GM12878 (cell line): Measurements from ENCODE around the gene CWC27. TPM values are rescaled to one million over a fixed set of nuclear protein-coding genes. Genes with fewer than 3 reads are reported as not detected.

ENCODE experiments used
- DPF2 ChIP-seq: fragments of 450-650 bp; IDR thresholded peaks from 2 replicates; pipeline ENCODE4 v1.6.1; 2017; ENCODE audit warnings: mild to moderate bottlenecking
- EGR1 ChIP-seq, 2 experiments: IDR thresholded peaks; 1 replicate in 1 of 2; 2 replicates in 1 of 2; pipeline ENCODE4 v1.6.1; 2011 to 2012; ENCODE audit warnings: low read depth in 2 of 2, low read length in 2 of 2, borderline replicate concordance in 1 of 2, mild to moderate bottlenecking in 1 of 2, moderate library complexity in 1 of 2
- HCFC1 ChIP-seq: fragments of 150-350 bp; IDR thresholded peaks from 2 replicates; pipeline ENCODE4 v1.6.1; 2014; ENCODE audit warnings: low read length
- HDAC6 ChIP-seq: fragments of 200-600 bp; sonication (generic); IDR thresholded peaks from one replicate; pipeline ENCODE4 v1.8.0; 2017; ENCODE audit warnings: antibody characterized with exemption; ENCODE audit not compliant: unreplicated experiment
- KLF5 ChIP-seq: fragments of 450-650 bp; IDR thresholded peaks from 2 replicates; pipeline ENCODE4 v1.6.1; 2014; ENCODE audit warnings: mild to moderate bottlenecking; ENCODE audit not compliant: partially characterized antibody
- NFYB ChIP-seq: IDR thresholded peaks from 2 replicates; pipeline ENCODE4 v1.6.1; 2011; ENCODE audit warnings: low read depth, mild to moderate bottlenecking, low read length, improper control_type of control experiment, moderate library complexity; ENCODE audit not compliant: insufficient read depth
- NRF1 ChIP-seq: conservative IDR thresholded peaks from 2 replicates; pipeline ENCODE4 v1.6.1; 2011; ENCODE audit warnings: mild to moderate bottlenecking, low read depth, low read length, improper control_type of control experiment
- RAD21 ChIP-seq: IDR thresholded peaks from 2 replicates; pipeline ENCODE4 v1.6.1; 2011; ENCODE audit warnings: mild to moderate bottlenecking, low read depth, low read length, moderate library complexity; ENCODE audit not compliant: insufficient read depth
- RCOR1 ChIP-seq: conservative IDR thresholded peaks from 2 replicates; pipeline ENCODE4 v1.6.1; 2012; ENCODE audit warnings: low read depth, low read length, improper control_type of control experiment
- RFX5 ChIP-seq: IDR thresholded peaks from 2 replicates; pipeline ENCODE4 v1.6.1; 2011; ENCODE audit warnings: low read depth, low read length, improper control_type of control experiment
- TCF3 ChIP-seq: IDR thresholded peaks from 2 replicates; pipeline ENCODE4 v1.6.1; 2012; ENCODE audit warnings: low read depth, mild to moderate bottlenecking, low read length, borderline replicate concordance; ENCODE audit not compliant: insufficient read depth
- ZNF24 ChIP-seq: fragments of 450-650 bp; IDR thresholded peaks from 2 replicates; pipeline ENCODE4 v1.6.1; 2017; ENCODE audit warnings: antibody characterized with exemption, mild to moderate bottlenecking
- polyA plus RNA-seq, 11 experiments: library from polyadenylated mRNA; depleted of rRNA in 4 of 11; unstranded in 6 of 11; stranded (reverse) in 5 of 11; fragments of >200 nt; fragmentation: Nextera tagmentation in 4 of 11; fragmentation: Illumina TruSeq in 1 of 11; extraction: Ambion mirVana in 4 of 11; extraction: Trizol in 1 of 11; gene quantifications; 1 replicate in 1 of 11; 2 replicates in 10 of 11; pipeline versions ENCODE4 v1.2.1 to v1.2.3, GENCODE V29; 2011 to 2016; ENCODE audit warnings: inconsistent platforms in 2 of 11, missing spikeins in 2 of 11, low read depth in 1 of 11
- total RNA-seq, 4 experiments: library from RNA; depleted of rRNA in 3 of 4; stranded (reverse); fragments of >200 nt in 3 of 4; fragmentation: Illumina TruSeq in 1 of 4; extraction: Trizol in 1 of 4; gene quantifications; 2 replicates each; pipeline versions ENCODE4 v1.2.1 to v1.2.3, GENCODE V29; 2013 to 2021
- TF ChIP-seq, protein P1 (sequence below): fragments of 450-650 bp; formaldehyde crosslinking; IDR thresholded peaks from 2 replicates; pipeline ENCODE4 v1.4.0; 2020; ENCODE audit warnings: mild to moderate bottlenecking, moderate library complexity
- TF ChIP-seq, protein P2 (sequence below): fragments of 450-650 bp; formaldehyde crosslinking; IDR thresholded peaks from 2 replicates; pipeline ENCODE4 v1.4.0; 2022; ENCODE audit warnings: mild to moderate bottlenecking, moderate library complexity
- TF ChIP-seq, protein P3 (sequence below): IDR thresholded peaks from 2 replicates; pipeline ENCODE4 v1.6.1; 2011; ENCODE audit warnings: low read depth, mild to moderate bottlenecking, low read length, moderate library complexity, borderline replicate concordance; ENCODE audit errors: extremely low read depth
- TF ChIP-seq, protein P4 (sequence below): fragments of 150-350 bp; IDR thresholded peaks from 2 replicates; pipeline ENCODE4 v1.6.1; 2014; ENCODE audit warnings: mild to moderate bottlenecking, low read depth, low read length

Gene CWC27
- total and polyA plus RNA-seq, 10 of the 15 experiments (the other 5 are each of a cell fraction or from before 2014, with no cell fraction given), result 21.7 to 61.9 (median 47.0) TPM

DNA sequence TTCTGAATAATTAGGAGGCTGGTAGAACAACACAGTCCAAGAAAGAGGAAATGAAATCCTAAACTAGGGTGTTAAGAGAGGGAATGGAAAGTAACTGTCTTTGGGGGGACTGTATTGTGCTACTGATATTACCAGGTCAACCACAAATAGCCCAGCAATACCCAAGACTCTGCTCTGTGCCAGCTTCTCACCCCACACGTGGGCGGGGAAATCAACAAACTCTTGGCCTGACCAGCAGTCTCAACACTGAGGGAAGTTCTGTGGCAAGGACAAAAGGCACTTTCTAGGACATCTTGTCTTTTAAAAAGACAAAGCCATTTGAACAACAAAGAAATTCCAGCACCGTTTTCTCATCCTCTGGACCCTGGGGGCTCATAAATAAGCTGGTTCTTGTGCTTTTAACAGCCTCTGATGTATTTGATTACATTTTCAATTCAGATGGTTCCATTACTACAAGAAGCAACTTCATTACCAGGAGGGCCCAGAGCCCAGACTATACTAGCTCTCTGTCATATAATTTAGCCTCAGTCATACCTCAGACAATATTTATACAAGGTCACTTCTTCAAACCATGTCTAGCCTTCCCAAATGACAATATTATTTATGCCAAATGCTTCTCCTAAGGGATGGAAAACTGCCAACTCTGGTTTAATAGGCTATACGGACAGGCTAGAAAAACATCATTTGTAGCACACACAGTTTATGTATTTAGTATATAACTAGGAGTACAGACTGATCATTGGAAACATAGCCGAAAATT lies 297.8 kb downstream of the CWC27 start (continued):
- TF ChIP-seq HDAC6 (no peak), HCFC1 (no peak), ZNF24 (no peak), RFX5 (no peak), DPF2 (peak; percentile 97), RCOR1 (peak; percentile 92), TCF3 (0 out of 2 replicates have a peak, but pooled peaks have one; percentile 35), EGR1 (IDR thresholded peaks at IDR 0.05; ENCODE audit: borderline replicate concordance in 1 of 2, low read depth in 2 of 2, low read length in 2 of 2) (peak in 1 of 2 experiments; percentile 62; a peak in 1 of 3 replicates), NRF1 (no peak), RAD21 (no peak), NFYB (no peak), KLF5 (no peak)
- TF ChIP-seq, protein P1, sequence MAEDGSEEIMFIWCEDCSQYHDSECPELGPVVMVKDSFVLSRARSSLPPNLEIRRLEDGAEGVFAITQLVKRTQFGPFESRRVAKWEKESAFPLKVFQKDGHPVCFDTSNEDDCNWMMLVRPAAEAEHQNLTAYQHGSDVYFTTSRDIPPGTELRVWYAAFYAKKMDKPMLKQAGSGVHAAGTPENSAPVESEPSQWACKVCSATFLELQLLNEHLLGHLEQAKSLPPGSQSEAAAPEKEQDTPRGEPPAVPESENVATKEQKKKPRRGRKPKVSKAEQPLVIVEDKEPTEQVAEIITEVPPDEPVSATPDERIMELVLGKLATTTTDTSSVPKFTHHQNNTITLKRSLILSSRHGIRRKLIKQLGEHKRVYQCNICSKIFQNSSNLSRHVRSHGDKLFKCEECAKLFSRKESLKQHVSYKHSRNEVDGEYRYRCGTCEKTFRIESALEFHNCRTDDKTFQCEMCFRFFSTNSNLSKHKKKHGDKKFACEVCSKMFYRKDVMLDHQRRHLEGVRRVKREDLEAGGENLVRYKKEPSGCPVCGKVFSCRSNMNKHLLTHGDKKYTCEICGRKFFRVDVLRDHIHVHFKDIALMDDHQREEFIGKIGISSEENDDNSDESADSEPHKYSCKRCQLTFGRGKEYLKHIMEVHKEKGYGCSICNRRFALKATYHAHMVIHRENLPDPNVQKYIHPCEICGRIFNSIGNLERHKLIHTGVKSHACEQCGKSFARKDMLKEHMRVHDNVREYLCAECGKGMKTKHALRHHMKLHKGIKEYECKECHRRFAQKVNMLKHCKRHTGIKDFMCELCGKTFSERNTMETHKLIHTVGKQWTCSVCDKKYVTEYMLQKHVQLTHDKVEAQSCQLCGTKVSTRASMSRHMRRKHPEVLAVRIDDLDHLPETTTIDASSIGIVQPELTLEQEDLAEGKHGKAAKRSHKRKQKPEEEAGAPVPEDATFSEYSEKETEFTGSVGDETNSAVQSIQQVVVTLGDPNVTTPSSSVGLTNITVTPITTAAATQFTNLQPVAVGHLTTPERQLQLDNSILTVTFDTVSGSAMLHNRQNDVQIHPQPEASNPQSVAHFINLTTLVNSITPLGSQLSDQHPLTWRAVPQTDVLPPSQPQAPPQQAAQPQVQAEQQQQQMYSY (CRISPR knock-in tag), result no peak
- TF ChIP-seq, protein P2, sequence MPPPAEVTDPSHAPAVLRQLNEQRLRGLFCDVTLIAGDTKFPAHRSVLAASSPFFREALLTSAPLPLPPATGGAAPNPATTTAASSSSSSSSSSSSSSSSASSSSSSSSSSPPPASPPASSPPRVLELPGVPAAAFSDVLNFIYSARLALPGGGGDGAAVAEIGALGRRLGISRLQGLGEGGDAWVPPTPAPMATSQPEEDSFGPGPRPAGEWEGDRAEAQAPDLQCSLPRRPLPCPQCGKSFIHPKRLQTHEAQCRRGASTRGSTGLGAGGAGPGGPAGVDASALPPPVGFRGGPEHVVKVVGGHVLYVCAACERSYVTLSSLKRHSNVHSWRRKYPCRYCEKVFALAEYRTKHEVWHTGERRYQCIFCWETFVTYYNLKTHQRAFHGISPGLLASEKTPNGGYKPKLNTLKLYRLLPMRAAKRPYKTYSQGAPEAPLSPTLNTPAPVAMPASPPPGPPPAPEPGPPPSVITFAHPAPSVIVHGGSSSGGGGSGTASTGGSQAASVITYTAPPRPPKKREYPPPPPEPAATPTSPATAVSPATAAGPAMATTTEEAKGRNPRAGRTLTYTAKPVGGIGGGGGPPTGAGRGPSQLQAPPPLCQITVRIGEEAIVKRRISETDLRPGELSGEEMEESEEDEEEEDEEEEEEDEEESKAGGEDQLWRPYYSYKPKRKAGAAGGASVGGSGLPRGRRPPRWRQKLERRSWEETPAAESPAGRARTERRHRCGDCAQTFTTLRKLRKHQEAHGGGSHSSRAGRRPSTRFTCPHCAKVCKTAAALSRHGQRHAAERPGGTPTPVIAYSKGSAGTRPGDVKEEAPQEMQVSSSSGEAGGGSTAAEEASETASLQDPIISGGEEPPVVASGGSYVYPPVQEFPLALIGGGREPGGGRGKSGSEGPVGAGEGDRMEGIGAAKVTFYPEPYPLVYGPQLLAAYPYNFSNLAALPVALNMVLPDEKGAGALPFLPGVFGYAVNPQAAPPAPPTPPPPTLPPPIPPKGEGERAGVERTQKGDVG, result no peak
- TF ChIP-seq, protein P3, sequence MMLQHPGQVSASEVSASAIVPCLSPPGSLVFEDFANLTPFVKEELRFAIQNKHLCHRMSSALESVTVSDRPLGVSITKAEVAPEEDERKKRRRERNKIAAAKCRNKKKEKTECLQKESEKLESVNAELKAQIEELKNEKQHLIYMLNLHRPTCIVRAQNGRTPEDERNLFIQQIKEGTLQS, result no peak
- TF ChIP-seq, protein P4, sequence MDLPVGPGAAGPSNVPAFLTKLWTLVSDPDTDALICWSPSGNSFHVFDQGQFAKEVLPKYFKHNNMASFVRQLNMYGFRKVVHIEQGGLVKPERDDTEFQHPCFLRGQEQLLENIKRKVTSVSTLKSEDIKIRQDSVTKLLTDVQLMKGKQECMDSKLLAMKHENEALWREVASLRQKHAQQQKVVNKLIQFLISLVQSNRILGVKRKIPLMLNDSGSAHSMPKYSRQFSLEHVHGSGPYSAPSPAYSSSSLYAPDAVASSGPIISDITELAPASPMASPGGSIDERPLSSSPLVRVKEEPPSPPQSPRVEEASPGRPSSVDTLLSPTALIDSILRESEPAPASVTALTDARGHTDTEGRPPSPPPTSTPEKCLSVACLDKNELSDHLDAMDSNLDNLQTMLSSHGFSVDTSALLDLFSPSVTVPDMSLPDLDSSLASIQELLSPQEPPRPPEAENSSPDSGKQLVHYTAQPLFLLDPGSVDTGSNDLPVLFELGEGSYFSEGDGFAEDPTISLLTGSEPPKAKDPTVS, result no peak
